ENCODE measurements around the gene C3orf70.
"Not testable (repeated sequence)": the region's sequence is repeated elsewhere in the genome, so short reads cannot be mapped to it uniquely, and the experiment has no call there.

Gene C3orf70

DNA sequence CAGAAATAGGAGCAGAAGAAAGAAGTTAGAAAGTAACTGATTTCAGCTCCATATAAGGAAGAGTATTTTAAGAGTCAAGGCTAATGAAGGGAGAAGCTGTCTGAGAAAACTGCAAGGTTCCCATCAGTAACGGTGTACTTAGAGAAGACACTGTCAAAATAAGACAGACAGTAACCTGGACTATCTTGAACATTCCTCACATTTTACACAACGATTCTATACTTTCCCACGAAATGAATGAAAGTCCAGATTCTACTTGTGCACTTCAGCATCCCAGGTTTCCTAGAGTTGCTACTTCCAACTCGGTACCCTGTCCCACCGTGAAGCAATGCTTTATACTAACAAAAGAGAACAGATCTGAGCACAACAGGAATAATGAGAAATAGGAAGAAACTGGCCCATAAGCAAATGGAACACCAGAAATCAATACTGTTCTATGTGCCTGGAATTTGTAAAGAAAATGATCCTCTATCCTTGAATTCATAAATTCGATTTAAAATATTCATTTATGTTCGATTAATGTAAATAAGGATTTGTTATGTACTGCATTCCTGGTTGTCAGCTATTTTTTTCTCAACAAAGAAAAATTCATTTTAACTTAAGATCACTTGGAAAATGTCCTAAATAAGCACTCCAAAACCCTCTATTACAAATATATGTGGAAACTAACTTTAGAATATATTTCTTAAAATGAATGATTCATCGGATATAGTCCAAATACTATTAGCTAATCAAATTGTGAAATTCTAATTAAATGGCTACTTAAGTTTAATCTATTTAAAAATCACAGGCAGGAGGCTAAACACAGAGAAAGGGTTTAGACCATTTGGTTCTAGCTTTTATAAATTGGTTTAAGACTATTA, 1.5 kb downstream of the C3orf70 start:
- no peak for DNase-seq (ENCODE audit: low read depth)

- no peak for DNase-seq (ENCODE audit: low read depth)
Observed at GRCh38 chr3:185150561-185150960, 2.3 kb downstream of the C3orf70 start.

- DNase-seq (ENCODE audit: low read depth): no peak
Observed at GRCh38 chr3:185149591-185149990, 3.3 kb downstream of the C3orf70 start.

GRCh38 chr3:185145511-185145910, 7.3 kb downstream of the C3orf70 start:
- no peak for DNase-seq (ENCODE audit: low read depth)

GRCh38 chr3:185144784-185145183, 8.1 kb downstream of the C3orf70 start:
- no peak for DNase-seq (ENCODE audit: low read depth)

DNA sequence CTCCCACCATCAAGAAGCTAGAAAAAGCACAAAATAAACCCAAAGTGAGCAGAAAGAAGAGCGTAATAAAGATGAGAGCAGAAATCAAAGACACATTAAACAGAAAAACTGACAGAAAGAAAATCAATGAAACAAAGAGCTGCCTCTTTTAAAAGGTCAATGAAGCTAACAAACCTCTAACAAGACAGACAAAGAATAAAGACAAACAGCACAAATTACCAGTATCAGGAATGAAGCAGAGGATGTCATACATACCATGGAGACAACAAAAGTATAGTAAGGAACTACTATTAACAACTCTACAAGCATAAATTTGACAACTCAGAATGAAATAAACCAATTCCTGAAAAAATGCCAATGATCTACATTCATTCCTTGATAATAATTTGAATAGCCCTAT, 15.0 kb downstream of the C3orf70 start:
- DNase-seq (ENCODE audit: low read depth): no peak

DNA sequence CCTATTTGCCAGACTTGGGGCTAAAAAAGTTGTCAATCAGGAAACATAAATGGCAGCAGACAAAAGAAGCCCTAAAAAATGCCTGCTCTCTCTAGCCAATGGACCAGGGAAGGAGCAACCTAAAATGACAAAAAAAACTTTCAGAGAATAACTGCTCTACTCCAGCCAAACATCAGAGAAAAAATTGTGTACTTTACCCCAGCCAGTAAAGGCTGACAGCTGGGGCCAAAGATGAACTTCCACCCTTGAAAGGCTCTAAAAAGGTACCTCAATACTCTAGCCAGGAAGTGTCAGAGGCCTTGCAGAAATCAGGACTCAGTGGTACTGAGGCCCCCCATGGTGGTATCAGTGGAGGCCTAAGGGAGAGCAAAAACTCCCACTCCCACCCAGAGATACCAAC, 18.4 kb downstream of the C3orf70 start:
- no peak for DNase-seq (ENCODE audit: low read depth)

- DNase-seq (ENCODE audit: low read depth): no peak
Observed at GRCh38 chr3:185131602-185132256, 21.1 kb downstream of the C3orf70 start.

DNA sequence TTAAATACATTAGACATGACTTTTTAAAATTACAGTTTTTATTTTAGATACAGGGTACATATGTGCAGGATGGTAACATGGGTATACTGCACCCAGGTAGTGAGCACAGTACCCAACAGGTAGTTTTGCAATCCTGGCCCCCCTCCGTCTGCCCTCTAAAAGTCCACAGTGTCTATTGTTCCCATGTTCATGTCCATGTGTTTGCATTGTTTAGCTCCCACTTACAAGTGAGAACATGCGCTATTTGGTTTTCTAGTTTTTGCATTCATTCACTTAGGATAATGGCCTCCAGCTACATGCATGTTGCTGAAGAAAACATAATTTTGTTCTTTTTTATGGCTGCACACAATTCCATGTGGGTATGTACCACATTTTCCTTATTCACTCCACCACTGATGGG, 23.8 kb downstream of the C3orf70 start:
- DNase-seq (ENCODE audit: low read depth): no peak

GRCh38 chr3:185126201-185126600, 26.7 kb downstream of the C3orf70 start:
- DNase-seq (ENCODE audit: low read depth): no peak

DNA sequence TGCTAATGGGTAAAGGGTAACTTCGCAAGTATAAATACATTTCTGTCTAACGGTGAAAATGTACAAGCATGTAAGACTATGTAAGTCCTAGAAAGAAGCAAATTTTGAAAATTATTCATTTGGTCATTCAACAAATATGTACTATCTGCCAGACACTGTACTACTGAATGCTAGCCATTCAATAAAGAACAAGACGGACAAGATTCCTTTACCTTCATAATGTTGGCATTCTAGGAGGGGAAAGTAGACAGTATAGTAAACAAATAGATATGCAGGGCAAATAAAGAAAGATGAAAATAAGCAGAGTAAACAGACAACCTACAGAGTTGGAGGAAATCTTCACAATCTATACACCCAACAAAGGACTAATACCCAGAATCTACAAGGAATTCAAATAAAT, 32.7 kb downstream of the C3orf70 start:
- no peak for DNase-seq (ENCODE audit: low read depth)

GRCh38 chr3:185115371-185115770, 37.5 kb downstream of the C3orf70 start:
- no peak for DNase-seq (ENCODE audit: low read depth)

- DNase-seq (ENCODE audit: low read depth): no peak
Observed at GRCh38 chr3:185114756-185115155, 38.1 kb downstream of the C3orf70 start.

DNA sequence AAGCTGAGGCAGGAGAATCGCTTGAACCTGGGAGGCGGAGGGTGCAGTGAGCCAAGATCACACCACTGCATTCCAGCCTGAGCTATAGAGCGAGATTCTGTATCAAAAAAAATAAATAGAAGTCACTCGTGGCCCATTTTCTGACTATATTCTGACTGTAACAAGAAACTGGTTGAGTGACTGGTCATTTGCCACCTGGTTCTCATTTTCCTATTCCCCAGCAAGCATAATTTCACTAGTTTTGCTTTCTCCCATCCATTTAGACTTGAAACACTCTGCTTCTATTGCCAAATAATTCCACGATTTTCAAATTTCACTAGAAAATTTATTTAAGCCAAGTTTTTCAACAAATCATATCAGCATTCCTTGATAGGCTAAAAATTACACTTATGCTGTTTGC, 40.7 kb downstream of the C3orf70 start:
- no peak for DNase-seq (ENCODE audit: low read depth)

GRCh38 chr3:185109012-185109411, 43.8 kb downstream of the C3orf70 start:
- not testable (repeated sequence) for DNase-seq (ENCODE audit: low read depth)

DNA sequence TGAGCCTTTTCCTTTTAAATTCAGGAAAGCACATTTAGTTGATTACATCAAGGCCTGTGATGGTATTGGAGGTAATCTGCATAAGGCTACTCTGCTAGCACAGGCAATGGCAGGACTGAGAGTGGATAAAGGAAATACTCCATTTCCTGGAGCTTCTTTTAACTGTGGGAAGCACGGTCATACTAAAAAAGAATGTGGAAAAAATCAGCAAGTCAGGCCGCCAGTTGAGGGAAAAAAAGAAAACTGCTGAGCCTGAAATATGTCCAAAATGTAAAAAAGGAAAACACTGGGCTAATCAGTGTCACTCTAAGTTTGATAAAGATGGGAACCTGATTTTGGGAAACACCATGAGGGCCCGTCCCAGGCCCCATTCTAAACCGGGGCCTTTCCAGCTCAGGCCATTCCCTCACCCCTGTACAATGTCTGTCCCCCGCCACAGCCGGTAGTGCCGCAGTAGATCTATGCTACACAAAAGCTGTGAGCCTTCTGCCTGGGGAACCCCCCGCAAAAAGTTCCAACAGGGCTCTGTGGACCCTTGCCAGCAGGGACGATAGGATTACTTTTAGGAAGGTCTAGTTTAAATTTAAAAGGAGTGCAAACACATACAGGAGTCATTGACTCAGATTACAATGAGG, 46.5 kb downstream of the C3orf70 start:
- not testable (repeated sequence) for DNase-seq (ENCODE audit: low read depth)

DNA sequence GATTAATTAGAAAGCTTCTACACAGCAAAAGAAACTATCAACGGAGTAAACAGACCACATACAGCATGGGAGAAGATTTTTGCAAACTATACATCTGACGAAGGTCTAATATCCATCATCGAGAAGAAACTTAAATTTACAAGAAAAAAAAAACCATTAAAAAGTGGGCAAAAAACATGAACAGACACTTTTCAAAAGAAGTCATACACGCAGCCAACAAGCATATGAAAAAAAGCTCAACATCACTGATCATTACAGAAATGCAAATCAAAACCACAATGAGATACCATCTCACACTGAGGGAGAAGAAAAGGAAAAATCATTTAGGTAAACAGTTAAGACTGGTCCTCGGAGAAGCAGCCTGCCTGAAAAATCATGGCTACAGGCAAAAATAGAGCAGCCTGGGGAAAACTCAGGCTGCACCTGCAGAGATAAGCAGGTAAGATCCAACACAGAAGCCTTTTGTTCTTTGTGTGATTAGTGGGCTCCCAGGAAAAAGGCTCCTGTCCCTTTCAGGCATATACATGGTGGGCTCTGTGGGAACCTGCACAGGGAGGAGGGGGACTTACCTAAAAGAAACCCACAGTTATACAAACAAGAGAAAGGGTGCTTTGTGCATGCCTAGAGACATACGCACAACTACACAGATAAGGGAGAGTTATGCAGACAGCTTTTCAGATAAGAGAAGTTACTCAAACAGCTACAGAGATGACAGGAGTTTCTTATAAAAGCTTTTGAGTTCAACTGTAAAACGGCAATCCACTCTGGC, 49.3 kb downstream of the C3orf70 start:
- DNase-seq (ENCODE audit: low read depth): no peak

DNA sequence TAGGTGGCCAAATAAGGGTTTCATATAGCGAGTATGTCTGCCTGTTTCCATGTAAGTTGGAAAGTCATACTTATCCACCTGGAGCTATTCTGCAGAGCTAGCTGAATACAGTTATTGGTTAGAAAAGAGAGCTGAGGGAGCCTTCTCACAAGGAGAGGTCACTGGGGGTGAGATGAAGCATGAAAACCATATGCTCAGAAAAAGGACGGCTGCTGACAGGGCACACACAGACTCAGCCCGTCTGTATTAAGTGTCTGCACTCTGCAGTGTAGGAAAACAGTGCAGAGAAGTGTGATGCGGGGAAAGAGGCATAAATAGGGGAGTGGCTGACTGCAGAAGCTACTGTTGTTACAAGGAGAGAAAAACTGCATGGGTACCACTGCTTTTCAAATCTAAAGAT, 58.2 kb downstream of the C3orf70 start:
- DNase-seq (ENCODE audit: low read depth): no peak

DNA sequence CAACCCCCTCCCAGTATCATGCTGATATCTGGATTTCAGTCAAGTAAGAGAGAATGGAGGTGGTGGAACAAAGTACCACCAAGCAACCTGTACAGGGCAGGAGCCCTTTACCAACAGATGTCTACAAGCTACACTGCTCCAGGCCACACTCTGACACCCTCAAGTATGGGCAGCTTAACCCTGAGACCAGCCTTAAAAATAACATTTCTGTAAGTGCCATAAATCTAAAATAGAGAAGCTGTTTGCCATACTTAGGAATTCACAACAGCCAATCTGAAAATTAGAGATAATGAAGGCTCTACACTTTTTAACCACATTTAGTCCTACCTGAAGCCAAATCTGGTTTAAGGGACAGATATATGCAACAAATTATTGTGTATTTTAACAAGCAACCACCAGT, 59.7 kb downstream of the C3orf70 start:
- DNase-seq (ENCODE audit: low read depth): no peak

DNA sequence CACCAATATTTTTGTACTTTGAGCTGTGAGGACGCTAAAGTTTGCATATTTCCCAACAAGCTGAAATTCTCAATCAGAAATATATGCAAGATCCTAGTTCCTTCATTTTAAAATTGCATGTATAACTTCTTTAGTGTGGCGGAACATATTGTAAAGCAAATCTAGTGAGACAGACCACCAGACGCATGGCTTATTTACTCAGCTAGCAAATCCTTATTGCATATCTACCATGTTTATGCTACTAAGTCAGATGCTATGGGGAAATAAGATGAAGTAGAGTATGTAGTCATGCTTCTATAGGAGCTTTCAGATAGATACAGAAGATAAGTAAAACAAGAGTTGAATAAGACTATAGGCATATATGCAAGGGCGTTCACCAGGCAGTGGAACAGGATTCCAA, 62.0 kb downstream of the C3orf70 start:
- DNase-seq (ENCODE audit: low read depth): no peak

DNA sequence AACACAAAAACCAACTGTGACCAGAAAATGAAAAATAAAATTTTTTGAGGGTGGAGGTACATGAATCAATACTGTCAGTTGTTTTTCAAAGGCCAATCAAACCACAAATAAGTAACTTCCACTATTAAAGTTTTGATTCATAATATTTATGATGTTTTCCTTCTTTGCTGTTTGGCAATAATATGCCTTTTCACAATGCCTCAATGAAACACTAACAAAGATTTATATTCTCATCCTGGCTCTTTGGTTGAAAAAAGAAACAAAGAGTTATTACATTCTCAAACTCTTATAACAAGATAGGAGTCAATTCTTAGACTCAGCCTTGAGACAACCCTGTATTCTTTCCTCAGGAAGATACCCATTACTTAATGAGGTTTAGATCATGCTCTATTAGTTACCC, 63.1 kb downstream of the C3orf70 start:
- no peak for DNase-seq (ENCODE audit: low read depth)

DNA sequence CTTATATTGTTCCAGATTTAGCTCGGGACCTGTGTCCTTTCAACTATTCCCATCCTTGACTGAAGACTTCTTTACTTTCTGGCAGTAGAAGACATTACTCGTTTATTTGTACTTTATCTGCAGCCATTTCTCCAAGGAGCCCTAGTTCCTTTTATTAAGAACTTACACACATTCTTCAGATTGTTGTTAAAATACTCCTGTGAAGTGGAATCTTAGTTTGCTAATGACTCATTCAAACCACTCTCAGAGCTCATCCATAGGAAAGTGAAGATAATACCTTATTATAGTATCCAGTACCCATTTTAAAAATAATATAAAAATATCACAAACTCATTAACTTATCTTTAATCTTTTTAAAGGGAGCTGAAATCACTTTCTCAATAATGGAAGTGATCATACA, 63.5 kb downstream of the C3orf70 start:
- DNase-seq (ENCODE audit: low read depth): no peak

All from GM04503 (cell line).